ENCODE measurements around the gene HOXC12. TPM values are rescaled to one million over a fixed set of nuclear protein-coding genes. Genes with fewer than 3 reads are reported as not detected.

The HOXC12 gene
- total RNA-seq, 2 experiments from 2014 or later, result not detected

- DNase-seq (ENCODE audit: low spot score), result no peak
- H3K4me2 ChIP-seq (ENCODE audit: low read length), result peak overlapping the region; percentile 65
- no peak overlapping the region for H2AFZ ChIP-seq (ENCODE audit: low read length)
- no peaks in the 10 kb centered on the region for H4K20me1 ChIP-seq (ENCODE audit: insufficient read depth, low read length)
- H3K9me2 ChIP-seq (ENCODE audit: insufficient read depth, low read length), result no peaks in the 10 kb centered on the region
- H3K27ac ChIP-seq (ENCODE audit: low read depth, low read length, poor library complexity, severe bottlenecking), result no peak overlapping the region
- no peak for TF ChIP-seq CTCF (conservative IDR thresholded peaks at IDR 0.05; ENCODE audit: low read length)
- no peak for TF ChIP-seq EZH2phosphoT487 (IDR thresholded peaks at IDR 0.05; ENCODE audit: borderline replicate concordance, low read depth, low read length)
- H3K4me1 ChIP-seq (ENCODE audit: insufficient read depth, low read length, poor library complexity, severe bottlenecking), result peaks cover 31% of the 10 kb centered on the region
- no TSS peak for BruUV-seq (replicated peaks)
- H3K79me2 ChIP-seq (ENCODE audit: insufficient read depth, low read depth, low read length), result no peaks in the 10 kb centered on the region
- H3K36me3 ChIP-seq (ENCODE audit: insufficient read depth, low read length), result no peaks in the 10 kb centered on the region
- no peaks in the 10 kb centered on the region for H3K9me3 ChIP-seq (ENCODE audit: low read length)
- peak overlapping the region; percentile 71 for H3K4me3 ChIP-seq (ENCODE audit: low read depth, low read length, poor library complexity, severe bottlenecking)
- ChIA-PET POLR2A (no interaction called here), CTCF (ENCODE audit: unreplicated experiment) (interaction anchor here (0.6 to 0.7 kb wide), 2 partner anchors 11 to 205 kb away, joined by 3 to 4 read pairs; no protein-coding TSS in a partner anchor)
- intact Hi-C loops (cut with micrococcal nuclease; ENCODE audit: unreplicated experiment), result no loop called here
These were observed 18.7 kb downstream of the HOXC12 start for GRCh38 chr12:53973236-53974042.

- POLR2A ChIA-PET, result interaction anchor here (0.7 kb wide), 1 partner anchor 244 kb away, joined by 3 read pairs; no protein-coding TSS in a partner anchor
- H3K79me2 ChIP-seq (ENCODE audit: insufficient read depth, low read depth, low read length), result no peaks in the 10 kb centered on the region
- intact Hi-C loops (cut with micrococcal nuclease; ENCODE audit: unreplicated experiment), result loop anchor here (5.0 kb wide), 1 partner anchor 217 kb away; no protein-coding TSS in a partner anchor
These were observed 19.7 kb downstream of the HOXC12 start, which contains the start of gene HOTAIR for GRCh38 chr12:53974084-53975063. HOTAIR (minus strand) TSS chr12:53974954.

More at GRCh38 chr12:53974084-53975063, 19.7 kb downstream of the HOXC12 start, which contains the start of gene HOTAIR:
- TF ChIP-seq CTCF (conservative IDR thresholded peaks at IDR 0.05; ENCODE audit: low read length) (no peak), EZH2phosphoT487 (IDR thresholded peaks at IDR 0.05; ENCODE audit: borderline replicate concordance, low read depth, low read length) (no peak)
- Histone ChIP-seq H3K4me1 (ENCODE audit: insufficient read depth, low read length, poor library complexity, severe bottlenecking) (peaks cover 34% of the 10 kb centered on the region), H3K4me3 (ENCODE audit: low read depth, low read length, poor library complexity, severe bottlenecking) (peak within 1 kb of the TSS; percentile 71), H4K20me1 (ENCODE audit: insufficient read depth, low read length) (no peaks in the 10 kb centered on the region), H3K9me2 (ENCODE audit: insufficient read depth, low read length) (no peaks in the 10 kb centered on the region), H3K9me3 (ENCODE audit: low read length) (no peaks in the 10 kb centered on the region), H3K27ac (ENCODE audit: low read depth, low read length, poor library complexity, severe bottlenecking) (peak within 1 kb of the TSS; percentile 83), H3K36me3 (ENCODE audit: insufficient read depth, low read length) (no peaks in the 10 kb centered on the region), H2AFZ (ENCODE audit: low read length) (peak within 1 kb of the TSS; percentile 77), H3K4me2 (ENCODE audit: low read length) (peak within 1 kb of the TSS; percentile 65)
- CTCF ChIA-PET (ENCODE audit: unreplicated experiment), result interaction anchor here (0.6 to 0.7 kb wide), 2 partner anchors 10 to 206 kb away, joined by 3 to 4 read pairs; no protein-coding TSS in a partner anchor
- BruUV-seq (replicated peaks), result no TSS peak
- peak; percentile 72 for DNase-seq (ENCODE audit: low spot score)

Data from OCI-LY7 (cell line).